GM19463 (cell line): ENCODE results near the gene NEBL.

Source experiments
- ATAC-seq: cut with Tn5 transposase; IDR thresholded peaks from one replicate; pipeline ENCODE4 v1.9.1; 2021; ENCODE audit warnings: mild to moderate bottlenecking, moderate library complexity; ENCODE audit not compliant: unreplicated experiment

The NEBL gene

GRCh38 chr10:20797290-20797689 lies 99.8 kb downstream of the NEBL start:
- no peak for ATAC-seq

- ATAC-seq: no peak
These were observed 101.7 kb downstream of the NEBL start for GRCh38 chr10:20795391-20795790.

GRCh38 chr10:20785174-20785573 lies 111.9 kb downstream of the NEBL start:
- no peak for ATAC-seq

- no peak for ATAC-seq
These were observed 118.9 kb downstream of the NEBL start for GRCh38 chr10:20778008-20778757.

- ATAC-seq: no peak
These were observed 120.6 kb downstream of the NEBL start for GRCh38 chr10:20776384-20777118.

- no peak for ATAC-seq
These were observed 126.1 kb downstream of the NEBL start for GRCh38 chr10:20771051-20771450.

GRCh38 chr10:20769481-20769880 lies 127.6 kb downstream of the NEBL start:
- ATAC-seq: no peak

- no peak for ATAC-seq
These were observed 128.3 kb downstream of the NEBL start for GRCh38 chr10:20768843-20769242.

GRCh38 chr10:20767028-20767427 lies 130.1 kb downstream of the NEBL start:
- no peak for ATAC-seq

- ATAC-seq: no peak
These were observed 132.0 kb downstream of the NEBL start for GRCh38 chr10:20765066-20765465.

GRCh38 chr10:20760460-20760859 lies 136.7 kb downstream of the NEBL start:
- no peak for ATAC-seq

GRCh38 chr10:20748551-20748950 lies 148.6 kb downstream of the NEBL start:
- ATAC-seq: no peak

- no peak for ATAC-seq
These were observed 149.3 kb downstream of the NEBL start for GRCh38 chr10:20747782-20748181.

GRCh38 chr10:20746856-20747255 lies 150.3 kb downstream of the NEBL start:
- no peak for ATAC-seq

GRCh38 chr10:20745556-20746375 lies 151.3 kb downstream of the NEBL start:
- ATAC-seq: no peak

GRCh38 chr10:20744821-20745220 lies 152.3 kb downstream of the NEBL start:
- ATAC-seq: no peak

- no peak for ATAC-seq
These were observed 153.2 kb downstream of the NEBL start for GRCh38 chr10:20743942-20744341.

GRCh38 chr10:20742737-20743541 lies 154.2 kb downstream of the NEBL start:
- no peak for ATAC-seq

- ATAC-seq: no peak
These were observed 157.0 kb downstream of the NEBL start for GRCh38 chr10:20740120-20740519.

GRCh38 chr10:20737107-20737506 lies 160.0 kb downstream of the NEBL start:
- ATAC-seq: no peak
